ENCODE results near the gene ANP32E. TPM values are rescaled to one million over a fixed set of nuclear protein-coding genes. Genes with fewer than 3 reads are reported as not detected.

Gene ANP32E
- total and polyA plus RNA-seq, 9 of the 15 experiments (the other 6 are each of a cell fraction or from before 2014, with no cell fraction given), result 60.4 to 197 (median 104) TPM

- TF ChIP-seq BRF1 (IDR thresholded peaks at IDR 0.05; ENCODE audit: borderline replicate concordance, extremely low read depth, insufficient read length) (no peak), KLF1 (tag; IDR thresholded peaks at IDR 0.05) (peak; percentile 70; the same call in 1 of the 2 replicates), CBX2 (IDR thresholded peaks at IDR 0.05; ENCODE audit: insufficient read depth, low read length, poor library complexity, severe bottlenecking) (no peak), ZNF311 (CRISPR knock-in tag; IDR thresholded peaks at IDR 0.05) (no peak), RAD51 (IDR thresholded peaks at IDR 0.05; ENCODE audit: borderline replicate concordance, low read depth) (0 out of 2 replicates have a peak, but pooled peaks have one; percentile 25), MAZ (CRISPR knock-in tag; conservative IDR thresholded peaks at IDR 0.05 in 1 of 2, IDR thresholded peaks at IDR 0.05 in 1 of 2) (peak; percentile 77 to 89), ESRRA (IDR thresholded peaks at IDR 0.05; ENCODE audit: borderline replicate concordance, low read depth) (peak; percentile 61; the same call in 1 of the 2 replicates), ZBTB8A (IDR thresholded peaks at IDR 0.05; ENCODE audit: partially characterized antibody) (no peak), VEZF1 (CRISPR knock-in tag; IDR thresholded peaks at IDR 0.05) (peak; percentile 97), ZBTB17 (CRISPR knock-in tag; IDR thresholded peaks at IDR 0.05) (no peak), ZBTB7A (IDR thresholded peaks at IDR 0.05; ENCODE audit: borderline replicate concordance, control insufficient read depth, low read depth, low read length) (peak; percentile 94), TARDBP (IDR thresholded peaks at IDR 0.05) (0 out of 2 replicates have a peak, but pooled peaks have one; percentile 25), ETS1 (conservative IDR thresholded peaks at IDR 0.05; ENCODE audit: control insufficient read depth, low read depth, low read length) (peak; percentile 92), SAP30 (IDR thresholded peaks at IDR 0.05; ENCODE audit: borderline replicate concordance, insufficient read depth, low read depth, low read length, poor library complexity, severe bottlenecking) (no peak), SAFB (IDR thresholded peaks at IDR 0.05; ENCODE audit: borderline replicate concordance, low read depth, low read length) (no peak), THAP12 (CRISPR knock-in tag; IDR thresholded peaks at IDR 0.05) (no peak), NFYB (IDR thresholded peaks at IDR 0.05; ENCODE audit: extremely low read depth, insufficient read length) (peak; percentile 54), MTF1 (CRISPR knock-in tag; IDR thresholded peaks at IDR 0.05; ENCODE audit: borderline replicate concordance) (no peak), RCOR1 (IDR thresholded peaks at IDR 0.05; ENCODE audit: borderline replicate concordance in 1 of 2, low read depth in 2 of 2, low read length in 2 of 2) (peak in 1 of 2 experiments; percentile 68; a peak in 2 of 4 replicates), KLF6 (CRISPR knock-in tag; IDR thresholded peaks at IDR 0.05; ENCODE audit: borderline replicate concordance) (peak; percentile 46; the same call in 1 of the 2 replicates), ZNF274 (IDR thresholded peaks at IDR 0.05; ENCODE audit: borderline replicate concordance, low read depth, low read length) (no peak), ZNF707 (CRISPR knock-in tag; conservative IDR thresholded peaks at IDR 0.05) (no peak)
Observed at GRCh38 chr1:150268705-150269403, 32.9 kb upstream of the ANP32E start, which contains the start of gene APH1A (continued).

All from K562 (cell line).